Ishikawa (cell line): ENCODE results near the gene CD4.
A peak's percentile ranks its signal among the peaks of the same experiment; 100 is the strongest.

Experiments used
- CEBPB ChIP-seq: IDR thresholded peaks from 2 replicates; pipeline ENCODE4 v1.6.1; 2012
- CREB1 ChIP-seq: IDR thresholded peaks from 2 replicates; pipeline ENCODE4 v1.6.1; 2012; ENCODE audit warnings: low read depth
- EGR1 ChIP-seq: IDR thresholded peaks from 2 replicates; pipeline ENCODE4 v1.6.1; 2012
- EP300 ChIP-seq: IDR thresholded peaks from 2 replicates; pipeline ENCODE4 v1.6.1; 2012; ENCODE audit warnings: borderline replicate concordance
- FOXM1 ChIP-seq: IDR thresholded peaks from 2 replicates; pipeline ENCODE4 v1.6.1; 2012; ENCODE audit warnings: low read depth, borderline replicate concordance
- RAD21 ChIP-seq: IDR thresholded peaks from 2 replicates; pipeline ENCODE4 v1.6.1; 2012; ENCODE audit warnings: low read depth
- TAF1 ChIP-seq: IDR thresholded peaks from 2 replicates; pipeline ENCODE4 v1.6.1; 2012; ENCODE audit warnings: low read depth, mild to moderate bottlenecking
- TEAD4 ChIP-seq: IDR thresholded peaks from 2 replicates; pipeline ENCODE4 v1.6.1; 2012
- YY1 ChIP-seq: IDR thresholded peaks from 2 replicates; pipeline ENCODE4 v1.6.1; 2012; ENCODE audit warnings: low read depth
- TF ChIP-seq, protein P1 (sequence below): IDR thresholded peaks from 2 replicates; pipeline ENCODE4 v1.6.1; 2012
- TF ChIP-seq, protein P2 (sequence below): IDR thresholded peaks from 2 replicates; pipeline ENCODE4 v1.6.1; 2012; ENCODE audit warnings: low read depth, mild to moderate bottlenecking
- TF ChIP-seq, protein P3 (sequence below): IDR thresholded peaks from 2 replicates; pipeline ENCODE4 v1.6.1; 2012

- TF ChIP-seq TAF1 (peak; percentile 50; the same call in 1 of the 2 replicates), EGR1 (peak; percentile 41; the same call in 1 of the 2 replicates), EP300 (peak; percentile 44; the same call in 1 of the 2 replicates), TEAD4 (0 out of 2 replicates have a peak, but pooled peaks have one; percentile 38), CEBPB (no peak), FOXM1 (no peak), CREB1 (no peak), YY1 (0 out of 2 replicates have a peak, but pooled peaks have one; percentile 5), RAD21 (peak; percentile 35; the same call in 1 of the 2 replicates)
- TF ChIP-seq, protein P1, sequence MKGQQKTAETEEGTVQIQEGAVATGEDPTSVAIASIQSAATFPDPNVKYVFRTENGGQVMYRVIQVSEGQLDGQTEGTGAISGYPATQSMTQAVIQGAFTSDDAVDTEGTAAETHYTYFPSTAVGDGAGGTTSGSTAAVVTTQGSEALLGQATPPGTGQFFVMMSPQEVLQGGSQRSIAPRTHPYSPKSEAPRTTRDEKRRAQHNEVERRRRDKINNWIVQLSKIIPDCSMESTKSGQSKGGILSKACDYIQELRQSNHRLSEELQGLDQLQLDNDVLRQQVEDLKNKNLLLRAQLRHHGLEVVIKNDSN = no peak
- TF ChIP-seq, protein P2, sequence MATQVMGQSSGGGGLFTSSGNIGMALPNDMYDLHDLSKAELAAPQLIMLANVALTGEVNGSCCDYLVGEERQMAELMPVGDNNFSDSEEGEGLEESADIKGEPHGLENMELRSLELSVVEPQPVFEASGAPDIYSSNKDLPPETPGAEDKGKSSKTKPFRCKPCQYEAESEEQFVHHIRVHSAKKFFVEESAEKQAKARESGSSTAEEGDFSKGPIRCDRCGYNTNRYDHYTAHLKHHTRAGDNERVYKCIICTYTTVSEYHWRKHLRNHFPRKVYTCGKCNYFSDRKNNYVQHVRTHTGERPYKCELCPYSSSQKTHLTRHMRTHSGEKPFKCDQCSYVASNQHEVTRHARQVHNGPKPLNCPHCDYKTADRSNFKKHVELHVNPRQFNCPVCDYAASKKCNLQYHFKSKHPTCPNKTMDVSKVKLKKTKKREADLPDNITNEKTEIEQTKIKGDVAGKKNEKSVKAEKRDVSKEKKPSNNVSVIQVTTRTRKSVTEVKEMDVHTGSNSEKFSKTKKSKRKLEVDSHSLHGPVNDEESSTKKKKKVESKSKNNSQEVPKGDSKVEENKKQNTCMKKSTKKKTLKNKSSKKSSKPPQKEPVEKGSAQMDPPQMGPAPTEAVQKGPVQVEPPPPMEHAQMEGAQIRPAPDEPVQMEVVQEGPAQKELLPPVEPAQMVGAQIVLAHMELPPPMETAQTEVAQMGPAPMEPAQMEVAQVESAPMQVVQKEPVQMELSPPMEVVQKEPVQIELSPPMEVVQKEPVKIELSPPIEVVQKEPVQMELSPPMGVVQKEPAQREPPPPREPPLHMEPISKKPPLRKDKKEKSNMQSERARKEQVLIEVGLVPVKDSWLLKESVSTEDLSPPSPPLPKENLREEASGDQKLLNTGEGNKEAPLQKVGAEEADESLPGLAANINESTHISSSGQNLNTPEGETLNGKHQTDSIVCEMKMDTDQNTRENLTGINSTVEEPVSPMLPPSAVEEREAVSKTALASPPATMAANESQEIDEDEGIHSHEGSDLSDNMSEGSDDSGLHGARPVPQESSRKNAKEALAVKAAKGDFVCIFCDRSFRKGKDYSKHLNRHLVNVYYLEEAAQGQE = no peak
- TF ChIP-seq, protein P3, sequence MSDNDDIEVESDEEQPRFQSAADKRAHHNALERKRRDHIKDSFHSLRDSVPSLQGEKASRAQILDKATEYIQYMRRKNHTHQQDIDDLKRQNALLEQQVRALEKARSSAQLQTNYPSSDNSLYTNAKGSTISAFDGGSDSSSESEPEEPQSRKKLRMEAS = peak; percentile 65
Measured at GRCh38 chr12:6766651-6767349, 22.5 kb upstream of the CD4 start.
